Gastrocnemius medialis (tissue), 4 donors: Measurements from ENCODE around the gene MFAP2. TPM values are rescaled to one million over a fixed set of nuclear protein-coding genes. Genes with fewer than 3 reads are reported as not detected.
A peak's percentile ranks its signal among the peaks of the same experiment; 100 is the strongest.

Source experiments
- ATAC-seq, 2 donors: fragments of 150-250 bp; one replicate each; pipeline ENCODE4 v1.9.1; 2016
- DNase-seq, 2 donors: peaks; one replicate each; pipeline ENCODE4 v3.0.0-alpha.2; 2019
- H3K27ac ChIP-seq, 4 donors: fragments of 200-600 bp; sonication (generic); 1 replicate in 1 of 4; 2 replicates in 3 of 4; pipeline ENCODE4 v1.5.1; 2016 to 2018; ENCODE audit warnings: mild to moderate bottlenecking in 2 of 4, moderate library complexity in 1 of 4
- H3K27me3 ChIP-seq, 3 donors: fragments of 200-600 bp; sonication (generic) in 2 of 3; 1 replicate in 1 of 3; 2 replicates in 2 of 3; pipeline versions ENCODE4 v1.5.1 to v1.6.0; 2016 to 2019; ENCODE audit warnings: mild to moderate bottlenecking in 1 of 3, moderate library complexity in 1 of 3
- H3K36me3 ChIP-seq, 2 donors: fragments of 200-600 bp; sonication (generic) in 1 of 2; one replicate each; pipeline ENCODE4 v1.5.1; 2017 to 2018
- H3K4me1 ChIP-seq, 2 donors: fragments of 200-600 bp; sonication (generic) in 1 of 2; one replicate each; pipeline ENCODE4 v1.5.1; 2016 to 2017; ENCODE audit warnings: mild to moderate bottlenecking in 2 of 2
- H3K4me3 ChIP-seq, 4 donors: fragments of 200-600 bp; sonication (generic) in 3 of 4; 1 replicate in 1 of 4; 2 replicates in 3 of 4; pipeline ENCODE4 v1.5.1; 2016 to 2019; ENCODE audit warnings: mild to moderate bottlenecking in 2 of 4
- H3K9me3 ChIP-seq, 3 donors: fragments of 200-600 bp; sonication (generic) in 2 of 3; 1 replicate in 1 of 3; 2 replicates in 2 of 3; pipeline ENCODE4 v1.5.1; 2016 to 2019
- POLR2A ChIP-seq, 2 donors: fragments of 450-650 bp; IDR thresholded peaks; one replicate each; pipeline ENCODE4 v1.6.1; 2017; ENCODE audit warnings: antibody characterized with exemption in 2 of 2, mild to moderate bottlenecking in 2 of 2, moderate library complexity in 2 of 2
- in situ Hi-C, 4 donors: fragments of 200-750 bp; cut with MboI; loops; one replicate each; pipeline versions ENCODE4 v1.15.0 to v1.8.0; 2017; ENCODE audit warnings: low sequenced_read_pairs in 4 of 4
- intact Hi-C: fragments of 100-400 bp; cut with DNase I; formaldehyde crosslinking; loops from one replicate; pipeline ENCODE4 v1.15.1; 2023; ENCODE audit warnings: low total_unique reads
- total RNA-seq, 4 donors: library from RNA; depleted of rRNA; stranded (reverse); fragments of >200 nt; gene quantifications; one replicate each; pipeline versions ENCODE4 v1.1.0 to v1.2.3, GENCODE V29; 2016
- TF ChIP-seq, protein P1 (sequence below), 5 experiments: fragments of 450-650 bp in 3 of 5; fragments of 200-600 bp in 2 of 5; sonication (generic) in 2 of 5; IDR thresholded peaks in 4 of 5; conservative IDR thresholded peaks in 1 of 5; 1 replicate in 4 of 5; 2 replicates in 1 of 5; pipeline ENCODE4 v1.5.1; 2016 to 2019; ENCODE audit warnings: antibody characterized with exemption in 5 of 5, mild to moderate bottlenecking in 3 of 5, moderate library complexity in 3 of 5

MFAP2 gene, protein sequence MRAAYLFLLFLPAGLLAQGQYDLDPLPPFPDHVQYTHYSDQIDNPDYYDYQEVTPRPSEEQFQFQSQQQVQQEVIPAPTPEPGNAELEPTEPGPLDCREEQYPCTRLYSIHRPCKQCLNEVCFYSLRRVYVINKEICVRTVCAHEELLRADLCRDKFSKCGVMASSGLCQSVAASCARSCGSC
- total RNA-seq = 1 to 10 TPM in 1 of 4 donors, under 1 TPM in 2, not detected in 1; 0.34 to 1.8 (median 0.36) TPM

GRCh38 chr1:16980473-16981268, at the start of gene MFAP2:
TSS of gene MFAP2 (minus strand) at chr1:16980620. CDS start at chr1:16978273, 2,347 bp downstream.
- ATAC-seq = no peak
- Histone ChIP-seq H3K27me3 (peaks cover 4 to 14% (median 13%) of the 10 kb centered on the region in 3 donors), H3K27ac (peak within 1 kb of the TSS in 2 of 4 donors; percentile 43 to 50), H3K36me3 (no peaks in the 10 kb centered on the region), H3K4me3 (peak within 1 kb of the TSS in 3 of 4 donors; percentile 22 to 33 (median 30)), H3K4me1 (no peaks in the 10 kb centered on the region), H3K9me3 (no peaks in the 10 kb centered on the region)
- in situ Hi-C loops (no loop called here), intact Hi-C loops (no loop called here)
- TF ChIP-seq POLR2A (IDR thresholded peaks at IDR 0.05) = no peak
- TF ChIP-seq, protein P1, sequence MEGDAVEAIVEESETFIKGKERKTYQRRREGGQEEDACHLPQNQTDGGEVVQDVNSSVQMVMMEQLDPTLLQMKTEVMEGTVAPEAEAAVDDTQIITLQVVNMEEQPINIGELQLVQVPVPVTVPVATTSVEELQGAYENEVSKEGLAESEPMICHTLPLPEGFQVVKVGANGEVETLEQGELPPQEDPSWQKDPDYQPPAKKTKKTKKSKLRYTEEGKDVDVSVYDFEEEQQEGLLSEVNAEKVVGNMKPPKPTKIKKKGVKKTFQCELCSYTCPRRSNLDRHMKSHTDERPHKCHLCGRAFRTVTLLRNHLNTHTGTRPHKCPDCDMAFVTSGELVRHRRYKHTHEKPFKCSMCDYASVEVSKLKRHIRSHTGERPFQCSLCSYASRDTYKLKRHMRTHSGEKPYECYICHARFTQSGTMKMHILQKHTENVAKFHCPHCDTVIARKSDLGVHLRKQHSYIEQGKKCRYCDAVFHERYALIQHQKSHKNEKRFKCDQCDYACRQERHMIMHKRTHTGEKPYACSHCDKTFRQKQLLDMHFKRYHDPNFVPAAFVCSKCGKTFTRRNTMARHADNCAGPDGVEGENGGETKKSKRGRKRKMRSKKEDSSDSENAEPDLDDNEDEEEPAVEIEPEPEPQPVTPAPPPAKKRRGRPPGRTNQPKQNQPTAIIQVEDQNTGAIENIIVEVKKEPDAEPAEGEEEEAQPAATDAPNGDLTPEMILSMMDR (IDR thresholded peaks at IDR 0.05 in 4 of 5, conservative IDR thresholded peaks at IDR 0.05 in 1 of 5) = no peak
- no peak for DNase-seq

DNA sequence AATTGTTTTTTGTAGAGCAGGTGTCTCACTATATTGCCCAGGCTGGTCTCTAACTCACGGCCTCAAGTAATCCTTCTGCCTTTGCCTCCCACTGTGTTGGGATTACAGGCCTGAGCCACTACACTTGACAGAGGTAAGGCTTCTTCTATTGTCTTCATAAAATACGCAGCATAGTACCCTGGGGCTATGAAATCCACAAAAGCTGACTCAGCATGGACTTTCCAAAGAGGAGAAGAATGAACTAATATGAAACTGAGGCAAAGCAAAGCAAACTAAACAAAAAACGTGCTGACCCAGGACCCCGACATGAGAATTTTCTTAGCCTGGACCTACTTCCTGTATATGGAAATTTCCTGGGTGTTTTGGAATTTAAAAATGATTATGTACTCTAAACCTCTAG, 49.8 kb upstream of the MFAP2 start:
- no peak for TF ChIP-seq POLR2A (IDR thresholded peaks at IDR 0.05)
- TF ChIP-seq, protein P1 (IDR thresholded peaks at IDR 0.05 in 4 of 5, conservative IDR thresholded peaks at IDR 0.05 in 1 of 5) = no peak
- in situ Hi-C loops = no loop called here

GRCh38 chr1:17028662-17029188, 48.3 kb upstream of the MFAP2 start:
- ATAC-seq = peak in 1 of 2 donors; percentile 35
- Histone ChIP-seq H3K4me1 (no peaks in the 10 kb centered on the region), H3K9me3 (no peaks in the 10 kb centered on the region), H3K36me3 (peaks cover 9 to 82% of the 10 kb centered on the region in 2 donors), H3K27me3 (no peaks in the 10 kb centered on the region), H3K27ac (peak overlapping the region in 1 of 4 donors; percentile 29), H3K4me3 (no peak overlapping the region)
- DNase-seq = no peak
- TF ChIP-seq, protein P1 (IDR thresholded peaks at IDR 0.05 in 4 of 5, conservative IDR thresholded peaks at IDR 0.05 in 1 of 5) = no peak
- no peak for TF ChIP-seq POLR2A (IDR thresholded peaks at IDR 0.05)
- intact Hi-C loops (loop anchor here (1.0 kb wide), 1 partner anchor 16 kb away; no protein-coding TSS in a partner anchor), in situ Hi-C loops (no loop called here)

More for the DNA sequence above, 49.8 kb upstream of the MFAP2 start:
- intact Hi-C loops = no loop called here
- Histone ChIP-seq H3K36me3 (peaks cover 4 to 67% of the 10 kb centered on the region in 2 donors), H3K27me3 (no peaks in the 10 kb centered on the region), H3K9me3 (no peaks in the 10 kb centered on the region), H3K27ac (no peak overlapping the region), H3K4me3 (no peak overlapping the region), H3K4me1 (no peaks in the 10 kb centered on the region)
- no peak for ATAC-seq
- DNase-seq = no peak

DNA sequence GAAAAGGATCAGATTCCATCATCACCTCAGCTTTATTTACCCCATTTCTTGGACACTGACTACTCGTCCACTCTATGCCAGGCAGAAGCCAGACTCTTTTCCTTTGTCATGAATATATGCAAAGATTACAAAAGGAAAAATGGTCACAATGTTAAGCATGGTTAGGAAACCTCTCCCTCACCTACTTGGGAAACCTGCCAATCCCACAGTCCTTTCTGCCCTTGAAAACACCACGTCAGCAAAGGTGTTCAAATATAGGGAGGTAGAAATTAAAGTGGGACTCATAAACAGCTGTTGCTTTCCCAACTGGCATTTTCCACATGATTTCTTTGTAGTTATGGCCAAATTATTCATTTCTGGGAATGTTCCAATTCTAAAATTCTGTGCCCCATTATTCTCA, 47.5 kb upstream of the MFAP2 start:
- peak in 1 of 2 donors; percentile 27 for ATAC-seq
- Histone ChIP-seq H3K36me3 (peaks cover 9 to 83% of the 10 kb centered on the region in 2 donors), H3K27ac (no peak overlapping the region), H3K4me1 (no peaks in the 10 kb centered on the region), H3K27me3 (no peaks in the 10 kb centered on the region), H3K4me3 (no peak overlapping the region), H3K9me3 (no peaks in the 10 kb centered on the region)
- TF ChIP-seq POLR2A (IDR thresholded peaks at IDR 0.05) = no peak
- TF ChIP-seq, protein P1 (IDR thresholded peaks at IDR 0.05 in 4 of 5, conservative IDR thresholded peaks at IDR 0.05 in 1 of 5) = no peak
- intact Hi-C loops = no loop called here
- no peak for DNase-seq
- in situ Hi-C loops = no loop called here
